PC-3 (cell line): ENCODE data around the gene APCDD1.

Experiments used
- EZH2 ChIP-seq: fragments of 300-600 bp; sonication (generic); IDR thresholded peaks from one replicate; pipeline ENCODE4 v1.6.1; 2017; ENCODE audit warnings: antibody characterized with exemption, mild to moderate bottlenecking, low read length; ENCODE audit not compliant: unreplicated experiment
- TF ChIP-seq, protein P1 (sequence below): fragments of 300-600 bp; sonication (generic); conservative IDR thresholded peaks from 2 replicates; pipeline ENCODE4 v1.5.1; 2017; ENCODE audit warnings: antibody characterized with exemption, low read depth, mild to moderate bottlenecking, low read length

DNA sequence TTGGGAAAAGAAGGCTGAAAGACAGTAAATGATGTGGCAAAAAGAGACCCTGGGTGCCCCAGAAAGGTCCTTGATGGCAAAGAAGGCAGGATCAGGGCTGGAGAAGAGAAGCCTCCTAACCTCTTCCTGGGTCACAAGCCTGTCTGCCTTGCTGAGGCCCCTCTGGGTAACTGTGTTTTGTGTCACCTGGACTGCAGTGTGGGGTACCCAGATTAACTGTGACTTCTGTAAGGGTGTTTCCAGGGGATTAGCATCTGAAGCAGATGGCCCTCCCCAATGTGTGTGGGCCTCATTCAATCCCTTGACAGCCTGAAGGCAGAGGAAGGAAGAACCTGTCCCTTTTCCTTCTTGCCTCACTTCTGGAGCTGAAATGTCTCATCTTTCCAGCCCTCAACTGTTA, 35.6 kb upstream of the APCDD1 start:
- TF ChIP-seq, protein P1, sequence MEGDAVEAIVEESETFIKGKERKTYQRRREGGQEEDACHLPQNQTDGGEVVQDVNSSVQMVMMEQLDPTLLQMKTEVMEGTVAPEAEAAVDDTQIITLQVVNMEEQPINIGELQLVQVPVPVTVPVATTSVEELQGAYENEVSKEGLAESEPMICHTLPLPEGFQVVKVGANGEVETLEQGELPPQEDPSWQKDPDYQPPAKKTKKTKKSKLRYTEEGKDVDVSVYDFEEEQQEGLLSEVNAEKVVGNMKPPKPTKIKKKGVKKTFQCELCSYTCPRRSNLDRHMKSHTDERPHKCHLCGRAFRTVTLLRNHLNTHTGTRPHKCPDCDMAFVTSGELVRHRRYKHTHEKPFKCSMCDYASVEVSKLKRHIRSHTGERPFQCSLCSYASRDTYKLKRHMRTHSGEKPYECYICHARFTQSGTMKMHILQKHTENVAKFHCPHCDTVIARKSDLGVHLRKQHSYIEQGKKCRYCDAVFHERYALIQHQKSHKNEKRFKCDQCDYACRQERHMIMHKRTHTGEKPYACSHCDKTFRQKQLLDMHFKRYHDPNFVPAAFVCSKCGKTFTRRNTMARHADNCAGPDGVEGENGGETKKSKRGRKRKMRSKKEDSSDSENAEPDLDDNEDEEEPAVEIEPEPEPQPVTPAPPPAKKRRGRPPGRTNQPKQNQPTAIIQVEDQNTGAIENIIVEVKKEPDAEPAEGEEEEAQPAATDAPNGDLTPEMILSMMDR = no peak
- no peak for TF ChIP-seq EZH2
